IPS-20b (cell line): ENCODE data around the gene LLGL1.

Source experiments
- H3K27ac ChIP-seq: one replicate; pipeline ENCODE4 v1.5.1; 2013; ENCODE audit warnings: low read length
- H3K27me3 ChIP-seq: 2 replicates; pipeline ENCODE4 v1.6.1; 2013; ENCODE audit warnings: mild to moderate bottlenecking, low read length, inconsistent platforms; ENCODE audit not compliant: insufficient read depth
- H3K36me3 ChIP-seq: 2 replicates; pipeline ENCODE4 v1.6.1; 2013; ENCODE audit warnings: low read depth, mild to moderate bottlenecking, inconsistent platforms, low read length, moderate library complexity; ENCODE audit not compliant: insufficient read depth
- H3K4me1 ChIP-seq: 2 replicates; pipeline ENCODE4 v1.6.1; 2013; ENCODE audit warnings: mild to moderate bottlenecking, control low read depth, inconsistent platforms, low read length, moderate library complexity; ENCODE audit not compliant: insufficient read depth
- H3K4me3 ChIP-seq: 2 replicates; pipeline ENCODE4 v1.5.1; 2013; ENCODE audit warnings: mild to moderate bottlenecking, low read length, inconsistent platforms
- H3K9ac ChIP-seq: 2 replicates; pipeline ENCODE4 v1.6.1; 2013; ENCODE audit warnings: low read depth, mild to moderate bottlenecking, inconsistent platforms, low read length, moderate library complexity
- H3K9me3 ChIP-seq: 2 replicates; pipeline ENCODE4 v1.6.1; 2013; ENCODE audit warnings: mild to moderate bottlenecking, low read depth, low read length, inconsistent platforms; ENCODE audit not compliant: insufficient read depth

The LLGL1 gene

GRCh38 chr17:18256351-18256750, 30.9 kb downstream of the LLGL1 start:
- Histone ChIP-seq H3K27me3 (no peaks in the 10 kb centered on the region), H3K36me3 (peaks cover 53% of the 10 kb centered on the region), H3K4me1 (peaks cover 11% of the 10 kb centered on the region), H3K27ac (peak overlapping the region; percentile 17), H3K9ac (peak overlapping the region; percentile 86; the same call in 1 of the 2 replicates), H3K9me3 (no peaks in the 10 kb centered on the region), H3K4me3 (no peak overlapping the region)

DNA sequence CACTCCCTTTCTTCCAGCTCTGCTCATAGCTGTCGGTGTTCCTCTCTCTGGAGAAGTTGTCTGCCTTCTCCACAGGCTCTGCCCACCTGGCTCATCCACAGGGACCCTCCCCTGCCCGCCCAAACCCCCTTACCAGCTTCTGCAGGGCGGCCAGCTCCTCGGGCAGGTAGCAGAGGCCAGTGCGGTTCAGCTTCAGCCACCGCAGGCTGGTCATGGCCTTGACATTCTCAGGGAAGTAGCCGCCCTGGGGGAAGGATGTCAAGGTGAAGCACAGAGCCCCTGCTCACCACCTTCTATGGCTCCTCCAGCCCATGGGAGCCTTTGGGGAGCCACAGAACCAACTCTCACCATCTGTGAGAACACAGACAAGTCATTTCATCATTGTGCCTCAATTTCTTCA, 31.3 kb downstream of the LLGL1 start:
- no peaks in the 10 kb centered on the region for H3K9me3 ChIP-seq
- H3K4me1 ChIP-seq = peaks cover 11% of the 10 kb centered on the region
- peak overlapping the region; percentile 99 for H3K4me3 ChIP-seq
- H3K9ac ChIP-seq = peak overlapping the region; percentile 86; the same call in 1 of the 2 replicates
- H3K27me3 ChIP-seq = no peaks in the 10 kb centered on the region
- H3K36me3 ChIP-seq = peaks cover 49% of the 10 kb centered on the region
- no peak overlapping the region for H3K27ac ChIP-seq

- Histone ChIP-seq H3K36me3 (peaks cover 42% of the 10 kb centered on the region), H3K27ac (peak overlapping the region; percentile 87), H3K4me1 (peaks cover 11% of the 10 kb centered on the region), H3K4me3 (peak overlapping the region; percentile 99), H3K27me3 (no peaks in the 10 kb centered on the region), H3K9me3 (no peaks in the 10 kb centered on the region), H3K9ac (peak overlapping the region; percentile 86; the same call in 1 of the 2 replicates)
Observed at GRCh38 chr17:18257268-18257981, 32.0 kb downstream of the LLGL1 start.

DNA sequence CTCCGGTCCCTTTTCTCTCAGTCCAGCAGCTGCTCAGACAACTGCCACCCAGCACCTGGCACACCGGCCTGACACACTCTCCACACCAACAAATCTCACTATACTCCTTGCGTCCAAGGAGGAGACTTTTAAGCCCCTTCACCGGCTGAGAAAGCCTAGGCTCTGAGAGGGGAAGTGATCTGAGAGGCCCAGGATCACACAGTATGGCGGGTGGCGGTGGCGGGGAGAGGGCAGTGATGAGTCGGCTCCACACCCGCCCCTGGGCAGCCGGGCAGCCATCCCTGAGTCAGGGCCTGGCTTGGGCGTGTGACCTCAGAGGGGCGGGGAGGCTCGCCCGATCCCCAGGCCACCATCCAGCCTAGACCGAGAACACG, 32.5 kb downstream of the LLGL1 start:
- peaks cover 37% of the 10 kb centered on the region for H3K36me3 ChIP-seq
- H3K4me1 ChIP-seq = peaks cover 11% of the 10 kb centered on the region
- H3K4me3 ChIP-seq = peak overlapping the region; percentile 99
- no peaks in the 10 kb centered on the region for H3K9me3 ChIP-seq
- no peaks in the 10 kb centered on the region for H3K27me3 ChIP-seq
- H3K27ac ChIP-seq = peak overlapping the region; percentile 87
- H3K9ac ChIP-seq = peak overlapping the region; percentile 86; the same call in 1 of the 2 replicates

- peak within 1 kb of the TSS; percentile 99 for H3K4me3 ChIP-seq
- peak within 1 kb of the TSS; percentile 86; the same call in 1 of the 2 replicates for H3K9ac ChIP-seq
- peak within 1 kb of the TSS; percentile 87 for H3K27ac ChIP-seq
- peaks cover 11% of the 10 kb centered on the region for H3K4me1 ChIP-seq
- H3K27me3 ChIP-seq = no peaks in the 10 kb centered on the region
- H3K36me3 ChIP-seq = peaks cover 37% of the 10 kb centered on the region
- H3K9me3 ChIP-seq = no peaks in the 10 kb centered on the region
Observed at GRCh38 chr17:18258356-18259038, 33.1 kb downstream of the LLGL1 start, which contains the start of gene FLII. TSS of gene FLII (minus strand) at chr17:18258738. CDS start at chr17:18258690, 48 bp downstream.

- no peak overlapping the region for H3K27ac ChIP-seq
Observed at GRCh38 chr17:18259621-18260331, 34.3 kb downstream of the LLGL1 start.

DNA sequence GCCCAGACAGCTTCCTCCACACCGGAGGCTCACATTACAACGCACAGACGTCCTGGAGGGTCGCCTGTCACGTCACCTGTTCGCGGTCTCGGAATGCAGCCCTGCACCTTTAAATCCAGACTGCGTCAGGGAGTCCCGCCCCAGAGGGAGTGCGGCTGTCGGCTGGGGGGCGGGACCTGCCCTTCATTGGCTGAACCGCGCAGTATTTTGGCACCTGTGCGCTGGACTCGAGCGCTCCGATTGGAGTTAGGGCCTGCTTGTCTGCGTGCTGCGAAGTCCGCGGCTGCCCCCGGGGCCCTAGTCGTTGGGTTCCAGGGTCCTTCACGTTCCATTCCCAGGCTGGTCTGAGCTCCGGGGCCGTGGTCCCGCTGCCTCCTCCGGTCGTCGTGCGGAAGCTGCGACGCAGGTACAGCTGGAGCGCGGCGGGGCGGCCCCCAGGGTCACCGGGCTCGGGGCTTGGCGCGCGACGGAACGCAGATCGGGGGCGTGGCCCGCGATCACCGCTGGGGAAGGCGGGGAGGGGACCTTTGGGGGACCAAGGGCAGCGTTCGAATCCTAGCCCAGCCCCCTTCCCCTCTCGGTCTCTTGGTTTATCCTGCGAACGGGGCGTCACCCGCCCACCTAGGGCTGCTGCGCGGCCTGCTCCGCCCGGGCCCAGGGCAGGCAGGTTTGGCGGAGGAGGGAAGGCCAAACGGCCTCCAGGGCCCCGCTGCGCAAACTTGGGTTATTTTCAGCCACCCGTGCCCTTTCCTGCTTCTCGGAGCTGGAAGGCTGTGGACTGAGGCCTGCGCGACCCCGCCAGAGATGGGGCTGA, 35.1 kb downstream of the LLGL1 start, which contains the start of gene MIEF2:
Gene MIEF2 (plus strand): TSS at position 331 of the 814 bp plus-strand sequence. CDS start 2,059 bp downstream, outside the sequence.
- Histone ChIP-seq H3K27ac (no peak within 1 kb of the TSS), H3K9ac (peak within 1 kb of the TSS; percentile 87), H3K9me3 (no peaks in the 10 kb centered on the region), H3K4me1 (peaks cover 11% of the 10 kb centered on the region), H3K27me3 (no peaks in the 10 kb centered on the region), H3K36me3 (peaks cover 30% of the 10 kb centered on the region), H3K4me3 (peak within 1 kb of the TSS; percentile 86)

More at GRCh38 chr17:18259621-18260331, 34.3 kb downstream of the LLGL1 start:
- Histone ChIP-seq H3K36me3 (peaks cover 32% of the 10 kb centered on the region), H3K9me3 (no peaks in the 10 kb centered on the region), H3K9ac (no peak overlapping the region), H3K4me3 (peak overlapping the region; percentile 86), H3K4me1 (peaks cover 11% of the 10 kb centered on the region), H3K27me3 (no peaks in the 10 kb centered on the region)

DNA sequence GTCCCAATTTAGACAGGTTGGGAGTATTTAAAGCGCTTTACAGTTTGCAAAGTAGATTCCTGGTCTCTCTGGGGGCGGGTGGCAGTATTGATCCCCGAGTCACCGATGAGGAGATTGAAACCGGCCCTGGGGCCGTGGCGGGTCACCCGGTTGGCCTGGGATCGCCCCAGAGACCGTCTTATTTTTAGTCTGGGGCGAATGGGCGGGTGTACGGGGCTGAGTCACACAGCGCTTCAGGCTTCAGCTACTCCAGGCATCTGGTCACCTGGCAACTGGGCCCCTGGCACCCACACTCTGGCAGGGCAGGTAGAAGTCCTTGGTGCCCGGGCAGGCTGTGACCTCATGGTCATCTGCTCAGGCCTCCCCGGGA, 35.7 kb downstream of the LLGL1 start:
- Histone ChIP-seq H3K9me3 (no peaks in the 10 kb centered on the region), H3K27ac (no peak overlapping the region), H3K4me3 (peak overlapping the region; percentile 86), H3K9ac (peak overlapping the region; percentile 87), H3K36me3 (peaks cover 24% of the 10 kb centered on the region), H3K27me3 (no peaks in the 10 kb centered on the region), H3K4me1 (peaks cover 11% of the 10 kb centered on the region)

DNA sequence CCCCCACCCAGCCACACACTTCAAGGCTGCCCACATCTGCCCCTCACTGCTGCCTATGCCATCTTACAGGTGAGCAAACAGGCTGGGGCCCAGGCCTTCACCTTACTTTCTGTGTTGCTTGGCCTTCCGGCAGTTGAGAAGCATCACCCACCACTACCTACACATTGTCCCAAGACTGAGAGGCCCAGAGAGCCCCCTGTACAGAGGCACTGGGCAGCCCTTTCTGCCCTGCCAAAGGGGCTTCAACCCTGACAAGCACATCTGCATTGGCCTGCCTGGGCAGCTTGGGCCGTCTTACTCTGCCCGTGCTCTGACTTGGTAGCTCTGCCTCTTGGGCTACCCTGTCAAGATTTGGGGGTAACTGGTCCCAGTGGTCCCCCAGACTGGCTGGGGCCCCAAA, 36.2 kb downstream of the LLGL1 start:
- Histone ChIP-seq H3K36me3 (peaks cover 19% of the 10 kb centered on the region), H3K4me1 (peaks cover 11% of the 10 kb centered on the region), H3K9me3 (no peaks in the 10 kb centered on the region), H3K4me3 (peak overlapping the region; percentile 86), H3K27me3 (no peaks in the 10 kb centered on the region), H3K27ac (no peak overlapping the region), H3K9ac (peak overlapping the region; percentile 87)

- Histone ChIP-seq H3K27ac (no peak overlapping the region), H3K4me3 (no peak overlapping the region), H3K9me3 (no peaks in the 10 kb centered on the region), H3K36me3 (peaks cover 19% of the 10 kb centered on the region), H3K4me1 (peaks cover 7% of the 10 kb centered on the region), H3K9ac (no peak overlapping the region), H3K27me3 (no peaks in the 10 kb centered on the region)
Observed at GRCh38 chr17:18262111-18262510, 36.7 kb downstream of the LLGL1 start.

DNA sequence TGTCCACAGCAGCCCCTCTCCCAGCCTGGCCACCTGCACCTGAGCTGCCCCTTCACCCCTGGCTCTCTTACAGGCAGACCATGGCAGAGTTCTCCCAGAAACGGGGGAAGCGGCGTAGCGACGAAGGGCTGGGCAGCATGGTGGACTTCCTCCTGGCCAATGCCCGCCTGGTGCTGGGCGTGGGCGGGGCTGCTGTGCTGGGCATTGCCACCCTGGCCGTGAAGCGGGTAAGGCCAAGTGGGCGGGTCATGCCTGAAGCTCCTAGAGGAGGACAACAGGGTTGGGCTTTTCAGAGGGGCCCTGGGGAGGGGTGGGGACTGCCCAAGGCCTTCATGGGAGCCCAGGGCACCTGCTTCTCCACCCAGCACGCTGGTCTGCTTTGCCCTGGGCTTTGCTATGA, 37.2 kb downstream of the LLGL1 start:
- H3K4me3 ChIP-seq = no peak overlapping the region
- H3K27ac ChIP-seq = no peak overlapping the region
- no peak overlapping the region for H3K9ac ChIP-seq
- H3K36me3 ChIP-seq = peaks cover 19% of the 10 kb centered on the region
- no peaks in the 10 kb centered on the region for H3K9me3 ChIP-seq
- peaks cover 4% of the 10 kb centered on the region; the same call in 1 of the 2 replicates for H3K4me1 ChIP-seq
- H3K27me3 ChIP-seq = no peaks in the 10 kb centered on the region
